ENCODE data around the gene ALAS2.
"Not testable (repeated sequence)": the region's sequence is repeated elsewhere in the genome, so short reads cannot be mapped to it uniquely, and the experiment has no call there.

ALAS2 gene

DNA sequence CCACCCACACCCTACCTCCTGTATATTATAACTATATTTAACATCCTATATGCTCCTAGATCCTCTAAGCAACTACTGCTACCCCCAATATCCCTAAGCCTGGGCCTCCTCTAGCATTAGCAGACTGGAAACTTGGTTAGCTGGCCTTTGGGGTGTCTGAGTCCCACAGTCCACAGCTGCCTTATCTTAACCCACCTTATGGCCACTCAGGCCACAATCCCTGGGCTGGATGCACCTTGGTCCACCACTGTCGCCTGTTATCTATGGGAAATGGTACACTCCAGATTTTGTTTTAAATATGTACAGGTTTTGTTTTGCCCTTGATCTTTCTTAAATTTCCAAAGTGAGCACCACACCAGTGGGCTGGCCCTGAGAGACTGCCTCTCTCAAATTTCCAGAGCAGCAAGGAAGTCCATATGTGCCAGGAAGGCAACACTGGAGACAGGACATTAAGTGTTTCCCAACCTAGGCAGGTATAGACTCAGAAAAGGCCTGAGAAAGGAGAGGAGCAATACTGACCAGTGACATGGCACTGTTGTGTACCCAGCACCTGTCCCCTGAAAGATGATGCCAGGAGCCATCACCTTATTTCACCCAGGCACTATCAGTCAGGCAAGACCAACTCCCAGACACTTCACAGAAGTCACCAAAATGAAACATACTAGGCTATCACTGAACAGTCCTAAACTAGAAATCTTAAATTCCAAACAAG lies 37.7 kb downstream of the ALAS2 start:
- DNase-seq (ENCODE audit: low read depth, low spot score), result no peak

GRCh38 chrX:54991706-54992105 lies 39.1 kb downstream of the ALAS2 start:
- in situ Hi-C loops (cut with HindIII; ENCODE audit: low sequenced_read_pairs), result no loop called here
- no peak overlapping the region for H3K4me3 ChIP-seq (ENCODE audit: low read depth, low read length)
- TF ChIP-seq CTCF (IDR thresholded peaks at IDR 0.05; ENCODE audit: low read depth, low read length), result no peak
- no peak for DNase-seq (ENCODE audit: low read depth, low spot score)

More for the DNA sequence above, 37.7 kb downstream of the ALAS2 start:
- no peak for TF ChIP-seq CTCF (IDR thresholded peaks at IDR 0.05; ENCODE audit: low read depth, low read length)
- in situ Hi-C loops (cut with HindIII; ENCODE audit: low sequenced_read_pairs), result no loop called here
- no peak overlapping the region for H3K4me3 ChIP-seq (ENCODE audit: low read depth, low read length)

- in situ Hi-C loops (cut with HindIII; ENCODE audit: low sequenced_read_pairs); DNase-seq (ENCODE audit: low read depth, low spot score); H3K4me3 ChIP-seq (ENCODE audit: low read depth, low read length): not testable (repeated sequence)
These were observed 47.5 kb downstream of the ALAS2 start for GRCh38 chrX:54983306-54983705.

DNA sequence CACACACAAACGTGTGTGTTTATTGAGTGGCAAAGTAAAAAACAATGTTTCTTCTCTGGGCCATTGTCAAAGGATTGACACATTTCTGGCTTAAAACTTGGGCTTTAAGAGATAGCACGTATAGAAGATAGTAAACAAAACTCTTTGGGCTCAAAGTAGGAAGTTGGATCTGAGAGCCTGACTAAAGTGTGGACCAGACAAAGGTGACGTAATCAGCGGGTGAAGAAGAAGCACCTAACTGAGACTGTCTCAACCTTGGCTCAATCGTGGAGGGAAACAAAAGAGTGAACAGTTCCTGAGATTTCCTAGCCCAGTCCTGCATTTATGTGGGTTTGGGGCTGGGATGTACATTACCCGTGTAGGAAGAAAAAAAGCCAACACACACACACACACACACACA lies 50.4 kb downstream of the ALAS2 start:
- DNase-seq (ENCODE audit: low read depth, low spot score), result no peak
- H3K4me3 ChIP-seq (ENCODE audit: low read depth, low read length), result no peak overlapping the region
- no peak for TF ChIP-seq CTCF (IDR thresholded peaks at IDR 0.05; ENCODE audit: low read depth, low read length)
- in situ Hi-C loops (cut with HindIII; ENCODE audit: low sequenced_read_pairs), result no loop called here

DNA sequence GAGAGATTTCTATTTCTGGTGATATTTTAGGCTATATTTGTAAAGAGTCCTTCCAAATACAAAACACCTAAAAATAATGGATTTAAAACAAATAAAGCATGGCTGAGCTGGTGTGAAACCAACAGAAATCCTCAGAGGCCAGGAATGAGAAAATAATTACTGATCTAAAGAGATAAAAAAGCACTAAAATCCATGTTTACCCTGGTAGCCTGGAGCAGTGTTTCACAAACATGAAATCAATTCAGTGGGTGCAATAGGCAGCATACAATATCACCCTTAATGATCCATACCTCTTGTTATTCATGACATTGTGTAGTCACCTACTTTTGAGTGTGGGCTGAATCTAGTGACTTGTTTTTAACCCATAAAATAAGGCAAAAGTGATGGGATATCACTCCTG lies 51.3 kb downstream of the ALAS2 start:
- no peak for DNase-seq (ENCODE audit: low read depth, low spot score)
- TF ChIP-seq CTCF (IDR thresholded peaks at IDR 0.05; ENCODE audit: low read depth, low read length), result no peak
- in situ Hi-C loops (cut with HindIII; ENCODE audit: low sequenced_read_pairs), result no loop called here
- H3K4me3 ChIP-seq (ENCODE audit: low read depth, low read length), result no peak overlapping the region

- H3K4me3 ChIP-seq (ENCODE audit: low read depth, low read length), result no peak overlapping the region
- TF ChIP-seq CTCF (IDR thresholded peaks at IDR 0.05; ENCODE audit: low read depth, low read length), result no peak
- no peak for DNase-seq (ENCODE audit: low read depth, low spot score)
- in situ Hi-C loops (cut with HindIII; ENCODE audit: low sequenced_read_pairs), result no loop called here
These were observed 52.3 kb downstream of the ALAS2 start for GRCh38 chrX:54978448-54978847.

DNA sequence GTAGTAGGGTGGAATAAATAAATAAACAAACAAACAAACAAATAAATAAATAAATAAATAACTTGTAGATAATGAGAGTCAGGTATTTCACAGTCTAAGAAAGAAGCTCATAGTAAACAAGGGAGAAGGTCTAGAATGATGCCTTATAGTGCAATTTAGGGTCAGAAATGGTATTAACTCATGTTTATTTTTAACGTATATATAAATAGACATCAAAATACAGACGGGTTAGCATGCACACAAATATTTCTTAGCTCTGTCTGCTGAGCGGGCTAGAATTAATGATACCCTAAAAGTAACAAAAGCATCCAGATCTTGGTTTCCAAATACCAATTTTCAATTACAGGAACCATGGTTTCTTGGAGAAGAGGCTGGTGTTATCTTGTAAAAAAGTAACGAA lies 53.4 kb downstream of the ALAS2 start:
- in situ Hi-C loops (cut with HindIII; ENCODE audit: low sequenced_read_pairs), result no loop called here
- TF ChIP-seq CTCF (IDR thresholded peaks at IDR 0.05; ENCODE audit: low read depth, low read length), result no peak
- no peak overlapping the region for H3K4me3 ChIP-seq (ENCODE audit: low read depth, low read length)
- DNase-seq (ENCODE audit: low read depth, low spot score), result no peak

Measured in astrocyte of the spinal cord (primary cell).